ENCODE results near the gene ATP2A2. TPM values are rescaled to one million over a fixed set of nuclear protein-coding genes. Genes with fewer than 3 reads are reported as not detected.

Gene ATP2A2
- total and polyA plus RNA-seq, 4 donors = 20.9 to 198 (median 67.6) TPM

DNA sequence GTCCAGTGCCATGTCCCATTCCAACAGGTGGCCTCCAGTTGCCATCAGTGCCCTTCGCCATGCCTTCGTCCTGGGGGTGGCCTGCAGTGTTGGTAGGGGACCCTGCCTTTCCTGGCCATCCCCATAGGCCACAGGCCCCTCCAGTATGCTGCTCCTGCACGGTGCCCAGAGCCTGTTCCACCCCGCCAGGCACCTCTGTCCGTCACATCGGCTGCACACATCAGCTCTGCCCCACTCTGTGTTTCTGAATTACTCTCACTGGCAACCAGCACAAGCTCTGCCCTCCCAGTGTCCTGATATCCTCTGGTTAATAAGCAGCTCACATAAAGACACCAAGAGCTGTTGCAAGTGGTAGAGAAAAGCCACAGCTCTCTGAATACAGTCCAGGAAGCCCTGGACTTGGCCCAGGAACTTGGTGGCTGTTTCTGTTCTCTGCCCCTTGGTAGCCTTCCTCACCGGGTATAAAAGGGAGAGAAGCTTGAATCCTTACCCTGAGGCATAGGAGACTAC is 31.3 kb upstream of the ATP2A2 start (continued):
- TF ChIP-seq, protein P1, sequence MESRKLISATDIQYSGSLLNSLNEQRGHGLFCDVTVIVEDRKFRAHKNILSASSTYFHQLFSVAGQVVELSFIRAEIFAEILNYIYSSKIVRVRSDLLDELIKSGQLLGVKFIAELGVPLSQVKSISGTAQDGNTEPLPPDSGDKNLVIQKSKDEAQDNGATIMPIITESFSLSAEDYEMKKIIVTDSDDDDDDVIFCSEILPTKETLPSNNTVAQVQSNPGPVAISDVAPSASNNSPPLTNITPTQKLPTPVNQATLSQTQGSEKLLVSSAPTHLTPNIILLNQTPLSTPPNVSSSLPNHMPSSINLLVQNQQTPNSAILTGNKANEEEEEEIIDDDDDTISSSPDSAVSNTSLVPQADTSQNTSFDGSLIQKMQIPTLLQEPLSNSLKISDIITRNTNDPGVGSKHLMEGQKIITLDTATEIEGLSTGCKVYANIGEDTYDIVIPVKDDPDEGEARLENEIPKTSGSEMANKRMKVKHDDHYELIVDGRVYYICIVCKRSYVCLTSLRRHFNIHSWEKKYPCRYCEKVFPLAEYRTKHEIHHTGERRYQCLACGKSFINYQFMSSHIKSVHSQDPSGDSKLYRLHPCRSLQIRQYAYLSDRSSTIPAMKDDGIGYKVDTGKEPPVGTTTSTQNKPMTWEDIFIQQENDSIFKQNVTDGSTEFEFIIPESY (IDR thresholded peaks at IDR 0.05) = peak; percentile 56
- peak; percentile 61 to 72 for TF ChIP-seq RAD21 (IDR thresholded peaks at IDR 0.05)
- TF ChIP-seq NR2F2 (IDR thresholded peaks at IDR 0.05) = no peak
- TF ChIP-seq YY1 (IDR thresholded peaks at IDR 0.05) = peak; percentile 79
- peak; percentile 78 to 86 for TF ChIP-seq HNF4A (conservative IDR thresholded peaks at IDR 0.05)

DNA sequence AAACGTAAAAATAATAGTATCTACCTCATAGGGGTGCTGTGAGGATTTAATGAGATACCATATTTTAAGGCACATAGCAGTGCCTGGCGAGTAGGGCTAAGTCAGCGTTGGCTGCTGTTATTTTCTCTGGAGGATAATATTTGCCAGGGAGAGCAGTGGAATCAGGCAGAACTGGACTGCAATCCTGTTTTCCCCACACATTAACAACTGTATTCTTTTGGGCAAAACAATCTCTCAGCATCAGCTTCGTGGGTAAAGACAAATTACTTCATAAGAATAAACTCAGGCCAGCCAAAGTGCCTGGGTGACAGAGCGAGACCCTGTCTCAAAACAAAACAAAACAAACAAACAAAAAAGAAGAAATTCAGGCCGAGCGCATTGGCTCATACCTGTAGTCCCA is 29.7 kb upstream of the ATP2A2 start:
- Histone ChIP-seq H3K27me3 (ENCODE audit: control insufficient read depth in 4 of 4, insufficient read depth in 4 of 4, low read length in 3 of 4) (no peaks in the 10 kb centered on the region), H3K4me1 (ENCODE audit: control insufficient read depth in 4 of 4, insufficient read depth in 4 of 4, low read length in 3 of 4) (peaks cover 9 to 54% (median 48%) of the 10 kb centered on the region in 4 donors), H3K27ac (ENCODE audit: low read depth in 1 of 2, low read length in 2 of 2) (no peak overlapping the region), H3K4me3 (ENCODE audit: low read depth in 1 of 3, low read length in 3 of 3) (no peak overlapping the region), H3K36me3 (ENCODE audit: control insufficient read depth in 4 of 4, insufficient read depth in 3 of 4, low read depth in 1 of 4, low read length in 3 of 4) (no peaks in the 10 kb centered on the region), H3K9ac (ENCODE audit: low read depth in 1 of 2, low read length in 2 of 2) (no peak overlapping the region), H3K9me3 (ENCODE audit: control insufficient read depth in 4 of 4, low read length in 3 of 4) (no peaks in the 10 kb centered on the region)
- DNase-seq (ENCODE audit: low spot score) = no peak
- TF ChIP-seq, protein P1 (IDR thresholded peaks at IDR 0.05) = no peak
- 84% methylated on average over 7 of the region's 7 CpGs for whole genome bisulfite sequencing

DNA sequence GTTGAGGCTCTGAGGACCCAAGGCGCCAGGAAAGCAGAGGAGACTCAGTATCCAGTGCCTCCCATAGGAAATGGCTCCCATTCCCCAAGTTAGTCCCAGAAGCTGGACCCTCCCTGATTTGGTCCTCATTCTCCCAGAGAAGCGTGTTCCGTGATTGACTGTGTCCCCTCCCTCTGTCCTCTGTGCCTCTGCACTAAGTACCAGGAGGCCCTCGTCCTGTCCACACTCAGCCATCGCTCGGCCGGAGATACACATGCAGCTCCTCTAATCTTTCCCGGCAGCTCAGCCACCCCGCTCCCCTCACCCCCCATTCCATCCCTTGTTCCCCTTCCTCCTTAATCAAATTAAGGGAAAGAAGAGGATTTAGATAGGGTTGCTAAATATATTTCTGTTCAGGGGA is 28.3 kb upstream of the ATP2A2 start:
- H3K27ac ChIP-seq (ENCODE audit: low read depth in 1 of 2, low read length in 2 of 2) = peak overlapping the region; percentile 46 to 77
- DNase-seq (ENCODE audit: low spot score) = no peak
- H3K4me1 ChIP-seq (ENCODE audit: control insufficient read depth in 4 of 4, insufficient read depth in 4 of 4, low read length in 3 of 4) = peaks cover 9 to 42% (median 36%) of the 10 kb centered on the region in 4 donors
- H3K9ac ChIP-seq (ENCODE audit: low read depth in 1 of 2, low read length in 2 of 2) = peak overlapping the region; percentile 57 to 58
- no peaks in the 10 kb centered on the region for H3K36me3 ChIP-seq (ENCODE audit: control insufficient read depth in 4 of 4, insufficient read depth in 3 of 4, low read depth in 1 of 4, low read length in 3 of 4)
- no peaks in the 10 kb centered on the region for H3K9me3 ChIP-seq (ENCODE audit: control insufficient read depth in 4 of 4, low read length in 3 of 4)
- WGBS = 86% methylated on average over 9 of the region's 9 CpGs
- TF ChIP-seq HNF4A (conservative IDR thresholded peaks at IDR 0.05) (no peak), NR2F2 (IDR thresholded peaks at IDR 0.05) (no peak), FOXA1 (IDR thresholded peaks at IDR 0.05) (no peak), JUND (IDR thresholded peaks at IDR 0.05) (no peak), YY1 (IDR thresholded peaks at IDR 0.05) (no peak), HNF4G (IDR thresholded peaks at IDR 0.05) (no peak), RXRA (IDR thresholded peaks at IDR 0.05) (no peak), RAD21 (IDR thresholded peaks at IDR 0.05) (no peak), TAF1 (conservative IDR thresholded peaks at IDR 0.05) (no peak), FOXA2 (IDR thresholded peaks at IDR 0.05) (no peak), GABPA (IDR thresholded peaks at IDR 0.05 in 1 of 2, conservative IDR thresholded peaks at IDR 0.05 in 1 of 2) (no peak), EGR1 (IDR thresholded peaks at IDR 0.05; ENCODE audit: low read depth in 2 of 2) (no peak), SP1 (IDR thresholded peaks at IDR 0.05) (no peak)
- TF ChIP-seq, protein P2, sequence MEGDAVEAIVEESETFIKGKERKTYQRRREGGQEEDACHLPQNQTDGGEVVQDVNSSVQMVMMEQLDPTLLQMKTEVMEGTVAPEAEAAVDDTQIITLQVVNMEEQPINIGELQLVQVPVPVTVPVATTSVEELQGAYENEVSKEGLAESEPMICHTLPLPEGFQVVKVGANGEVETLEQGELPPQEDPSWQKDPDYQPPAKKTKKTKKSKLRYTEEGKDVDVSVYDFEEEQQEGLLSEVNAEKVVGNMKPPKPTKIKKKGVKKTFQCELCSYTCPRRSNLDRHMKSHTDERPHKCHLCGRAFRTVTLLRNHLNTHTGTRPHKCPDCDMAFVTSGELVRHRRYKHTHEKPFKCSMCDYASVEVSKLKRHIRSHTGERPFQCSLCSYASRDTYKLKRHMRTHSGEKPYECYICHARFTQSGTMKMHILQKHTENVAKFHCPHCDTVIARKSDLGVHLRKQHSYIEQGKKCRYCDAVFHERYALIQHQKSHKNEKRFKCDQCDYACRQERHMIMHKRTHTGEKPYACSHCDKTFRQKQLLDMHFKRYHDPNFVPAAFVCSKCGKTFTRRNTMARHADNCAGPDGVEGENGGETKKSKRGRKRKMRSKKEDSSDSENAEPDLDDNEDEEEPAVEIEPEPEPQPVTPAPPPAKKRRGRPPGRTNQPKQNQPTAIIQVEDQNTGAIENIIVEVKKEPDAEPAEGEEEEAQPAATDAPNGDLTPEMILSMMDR (IDR thresholded peaks at IDR 0.05; ENCODE audit: low read depth, low read length, missing input control) = no peak
- TF ChIP-seq, protein P3, sequence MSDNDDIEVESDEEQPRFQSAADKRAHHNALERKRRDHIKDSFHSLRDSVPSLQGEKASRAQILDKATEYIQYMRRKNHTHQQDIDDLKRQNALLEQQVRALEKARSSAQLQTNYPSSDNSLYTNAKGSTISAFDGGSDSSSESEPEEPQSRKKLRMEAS (IDR thresholded peaks at IDR 0.05) = no peak
- TF ChIP-seq, protein P1 (IDR thresholded peaks at IDR 0.05) = no peak
- TF ChIP-seq, protein P4, sequence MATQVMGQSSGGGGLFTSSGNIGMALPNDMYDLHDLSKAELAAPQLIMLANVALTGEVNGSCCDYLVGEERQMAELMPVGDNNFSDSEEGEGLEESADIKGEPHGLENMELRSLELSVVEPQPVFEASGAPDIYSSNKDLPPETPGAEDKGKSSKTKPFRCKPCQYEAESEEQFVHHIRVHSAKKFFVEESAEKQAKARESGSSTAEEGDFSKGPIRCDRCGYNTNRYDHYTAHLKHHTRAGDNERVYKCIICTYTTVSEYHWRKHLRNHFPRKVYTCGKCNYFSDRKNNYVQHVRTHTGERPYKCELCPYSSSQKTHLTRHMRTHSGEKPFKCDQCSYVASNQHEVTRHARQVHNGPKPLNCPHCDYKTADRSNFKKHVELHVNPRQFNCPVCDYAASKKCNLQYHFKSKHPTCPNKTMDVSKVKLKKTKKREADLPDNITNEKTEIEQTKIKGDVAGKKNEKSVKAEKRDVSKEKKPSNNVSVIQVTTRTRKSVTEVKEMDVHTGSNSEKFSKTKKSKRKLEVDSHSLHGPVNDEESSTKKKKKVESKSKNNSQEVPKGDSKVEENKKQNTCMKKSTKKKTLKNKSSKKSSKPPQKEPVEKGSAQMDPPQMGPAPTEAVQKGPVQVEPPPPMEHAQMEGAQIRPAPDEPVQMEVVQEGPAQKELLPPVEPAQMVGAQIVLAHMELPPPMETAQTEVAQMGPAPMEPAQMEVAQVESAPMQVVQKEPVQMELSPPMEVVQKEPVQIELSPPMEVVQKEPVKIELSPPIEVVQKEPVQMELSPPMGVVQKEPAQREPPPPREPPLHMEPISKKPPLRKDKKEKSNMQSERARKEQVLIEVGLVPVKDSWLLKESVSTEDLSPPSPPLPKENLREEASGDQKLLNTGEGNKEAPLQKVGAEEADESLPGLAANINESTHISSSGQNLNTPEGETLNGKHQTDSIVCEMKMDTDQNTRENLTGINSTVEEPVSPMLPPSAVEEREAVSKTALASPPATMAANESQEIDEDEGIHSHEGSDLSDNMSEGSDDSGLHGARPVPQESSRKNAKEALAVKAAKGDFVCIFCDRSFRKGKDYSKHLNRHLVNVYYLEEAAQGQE (IDR thresholded peaks at IDR 0.05) = no peak
- TF ChIP-seq, protein P5, sequence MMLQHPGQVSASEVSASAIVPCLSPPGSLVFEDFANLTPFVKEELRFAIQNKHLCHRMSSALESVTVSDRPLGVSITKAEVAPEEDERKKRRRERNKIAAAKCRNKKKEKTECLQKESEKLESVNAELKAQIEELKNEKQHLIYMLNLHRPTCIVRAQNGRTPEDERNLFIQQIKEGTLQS (IDR thresholded peaks at IDR 0.05) = no peak
- no peak overlapping the region for H3K4me3 ChIP-seq (ENCODE audit: low read depth in 1 of 3, low read length in 3 of 3)
- no peaks in the 10 kb centered on the region for H3K27me3 ChIP-seq (ENCODE audit: control insufficient read depth in 4 of 4, insufficient read depth in 4 of 4, low read length in 3 of 4)

All from liver (tissue), 9 donors.